ENCODE measurements around the gene ZNF516. TPM values are rescaled to one million over a fixed set of nuclear protein-coding genes. Genes with fewer than 3 reads are reported as not detected.
A peak's percentile ranks its signal among the peaks of the same experiment; 100 is the strongest.

ZNF516 gene
- total RNA-seq, 1 experiment from 2014 or later, result 22.6 TPM

DNA sequence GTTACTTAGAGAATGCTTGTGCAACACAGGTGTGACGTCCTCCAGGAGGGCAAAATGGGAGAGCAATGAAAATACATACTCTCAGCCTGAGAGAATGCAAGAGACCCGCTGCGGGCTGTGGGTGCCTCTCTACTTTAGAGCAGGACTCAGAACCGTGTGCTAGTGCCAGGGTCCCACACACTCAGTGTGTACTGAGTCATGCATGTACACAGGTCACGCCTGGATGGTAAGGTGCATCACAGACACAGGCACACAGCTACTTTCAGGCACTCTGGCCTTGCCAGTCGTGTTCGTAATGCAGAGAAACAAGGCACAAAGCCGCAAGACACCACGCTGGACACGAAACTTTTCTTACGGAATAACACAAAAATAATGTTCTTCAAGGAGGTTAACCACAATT, 125.3 kb downstream of the ZNF516 start:
- Histone ChIP-seq H3K27me3 (ENCODE audit: insufficient read depth, low read length) (no peaks in the 10 kb centered on the region), H3K27ac (ENCODE audit: insufficient read length, low read depth, low read length) (no peak overlapping the region), H3K23ac (ENCODE audit: insufficient read length, low read depth, low read length) (no peak overlapping the region), H2BK5ac (ENCODE audit: insufficient read length, low read length) (no peak overlapping the region), H3K4me1 (ENCODE audit: insufficient read depth, low read length) (no peaks in the 10 kb centered on the region; the same call in 1 of the 2 replicates), H3K9ac (ENCODE audit: extremely low read depth, insufficient read length, low read length) (no peak overlapping the region), H4K91ac (ENCODE audit: insufficient read length, low read depth, low read length) (no peak overlapping the region), H4K5ac (ENCODE audit: insufficient read length, low read depth, low read length) (no peak overlapping the region), H2BK12ac (ENCODE audit: insufficient read length, low read depth, low read length) (no peak overlapping the region), H3K4me2 (ENCODE audit: insufficient read depth, insufficient read length, low read length) (no peak overlapping the region), H3K4ac (ENCODE audit: low read depth, low read length) (no peak overlapping the region), H2BK15ac (ENCODE audit: low read depth, low read length) (no peak overlapping the region), H3K56ac (ENCODE audit: insufficient read length, low read depth, low read length) (no peak overlapping the region), H3K14ac (ENCODE audit: insufficient read depth, low read length) (no peak overlapping the region), H4K20me1 (ENCODE audit: control insufficient read depth, insufficient read depth, insufficient read length) (no peaks in the 10 kb centered on the region), H3K18ac (ENCODE audit: insufficient read length, low read depth, low read length) (no peak overlapping the region), H3K23me2 (ENCODE audit: insufficient read length, low read depth, low read length, poor library complexity, severe bottlenecking) (no peaks in the 10 kb centered on the region), H2BK120ac (ENCODE audit: low read depth, low read length, poor library complexity, severe bottlenecking) (no peak overlapping the region), H3T11ph (ENCODE audit: low read length) (no peak overlapping the region), H4K8ac (replicated peaks; ENCODE audit: insufficient read length, low read depth, low read length) (no peak overlapping the region), H3K79me1 (ENCODE audit: insufficient read depth, low read depth, low read length, poor library complexity, severe bottlenecking) (no peaks in the 10 kb centered on the region), H3K79me2 (ENCODE audit: insufficient read depth, low read length) (no peaks in the 10 kb centered on the region), H2BK20ac (ENCODE audit: low read depth, low read length, poor library complexity, severe bottlenecking) (no peak overlapping the region), H2AK5ac (ENCODE audit: insufficient read length, low read length) (no peak overlapping the region), H3K9me3 (ENCODE audit: control insufficient read depth, low read depth, low read length) (no peaks in the 10 kb centered on the region), H2AFZ (ENCODE audit: low read length) (no peak overlapping the region)
- Mint-ChIP-seq H3K27me3 (ENCODE audit: low read depth) (no peaks in the 10 kb centered on the region), H3K9me3 (no peaks in the 10 kb centered on the region), H3K4me1 (peaks cover 23 to 29% of the 10 kb centered on the region in 2 experiments), H3K4me3 (no peak overlapping the region), H3K36me3 (ENCODE audit: insufficient read depth in 1 of 3, low read depth in 3 of 3) (peaks cover 4 to 14% (median 8%) of the 10 kb centered on the region in 3 experiments; a peak in 3 of 7 replicates), H3K27ac (peak overlapping the region in 2 of 3 experiments; percentile 36 to 79; a peak in 6 of 7 replicates)
- no peak for DNase-seq
- TF ChIP-seq, protein P1, sequence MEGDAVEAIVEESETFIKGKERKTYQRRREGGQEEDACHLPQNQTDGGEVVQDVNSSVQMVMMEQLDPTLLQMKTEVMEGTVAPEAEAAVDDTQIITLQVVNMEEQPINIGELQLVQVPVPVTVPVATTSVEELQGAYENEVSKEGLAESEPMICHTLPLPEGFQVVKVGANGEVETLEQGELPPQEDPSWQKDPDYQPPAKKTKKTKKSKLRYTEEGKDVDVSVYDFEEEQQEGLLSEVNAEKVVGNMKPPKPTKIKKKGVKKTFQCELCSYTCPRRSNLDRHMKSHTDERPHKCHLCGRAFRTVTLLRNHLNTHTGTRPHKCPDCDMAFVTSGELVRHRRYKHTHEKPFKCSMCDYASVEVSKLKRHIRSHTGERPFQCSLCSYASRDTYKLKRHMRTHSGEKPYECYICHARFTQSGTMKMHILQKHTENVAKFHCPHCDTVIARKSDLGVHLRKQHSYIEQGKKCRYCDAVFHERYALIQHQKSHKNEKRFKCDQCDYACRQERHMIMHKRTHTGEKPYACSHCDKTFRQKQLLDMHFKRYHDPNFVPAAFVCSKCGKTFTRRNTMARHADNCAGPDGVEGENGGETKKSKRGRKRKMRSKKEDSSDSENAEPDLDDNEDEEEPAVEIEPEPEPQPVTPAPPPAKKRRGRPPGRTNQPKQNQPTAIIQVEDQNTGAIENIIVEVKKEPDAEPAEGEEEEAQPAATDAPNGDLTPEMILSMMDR (conservative IDR thresholded peaks at IDR 0.05), result no peak
- WGBS (ENCODE audit: extremely low coverage, insufficient read length, low lambda C conversion rate), result no CpG with 5 or more reads among the region's 11 CpGs

Data from H9 (cell line).